HCT116 (cell line): Measurements from ENCODE around the gene EHD4.

Source experiments
- ATF3 ChIP-seq: IDR thresholded peaks from 2 replicates; pipeline ENCODE4 v1.6.1; 2012
- EZH2phosphoT487 ChIP-seq: fragments of 200-600 bp; IDR thresholded peaks from 2 replicates; pipeline ENCODE4 v1.6.1; 2018; ENCODE audit warnings: antibody characterized with exemption, borderline replicate concordance
- MAX ChIP-seq: IDR thresholded peaks from 2 replicates; pipeline ENCODE4 v1.6.1; 2012
- POLR2A ChIP-seq: IDR thresholded peaks from 2 replicates; pipeline ENCODE4 v1.7.0; 2011; ENCODE audit warnings: borderline replicate concordance; ENCODE audit not compliant: insufficient read depth, insufficient read length; ENCODE audit errors: extremely low read depth
- POLR2AphosphoS5 ChIP-seq: IDR thresholded peaks from 2 replicates; pipeline ENCODE4 v1.6.1; 2011; ENCODE audit warnings: mild to moderate bottlenecking, low read depth, low read length, moderate library complexity
- RAD21 ChIP-seq: IDR thresholded peaks from 2 replicates; pipeline ENCODE4 v1.6.1; 2012; ENCODE audit warnings: low read depth, mild to moderate bottlenecking
- SIN3A ChIP-seq: IDR thresholded peaks from 2 replicates; pipeline ENCODE4 v1.6.1; 2012; ENCODE audit warnings: low read depth
- TCF7L2 ChIP-seq: IDR thresholded peaks from 2 replicates; pipeline ENCODE4 v1.7.0; 2011; ENCODE audit warnings: borderline replicate concordance, inconsistent platforms; ENCODE audit not compliant: insufficient read depth, insufficient read length; ENCODE audit errors: extremely low read depth
- TF ChIP-seq, protein P1 (sequence below), 3 experiments: fragments of 200-600 bp in 1 of 3; sonication (generic) in 1 of 3; IDR thresholded peaks in 2 of 3; conservative IDR thresholded peaks in 1 of 3; 2 replicates each; pipeline ENCODE4 v1.5.1; 2012 to 2017; ENCODE audit warnings: low read depth in 2 of 3, low read length in 2 of 3, antibody characterized with exemption in 1 of 3, borderline replicate concordance in 1 of 3, control low read depth in 1 of 3, mild to moderate bottlenecking in 1 of 3, mixed read lengths in 1 of 3, mixed run types in 1 of 3, moderate library complexity in 1 of 3; ENCODE audit not compliant: insufficient read depth in 1 of 3

DNA sequence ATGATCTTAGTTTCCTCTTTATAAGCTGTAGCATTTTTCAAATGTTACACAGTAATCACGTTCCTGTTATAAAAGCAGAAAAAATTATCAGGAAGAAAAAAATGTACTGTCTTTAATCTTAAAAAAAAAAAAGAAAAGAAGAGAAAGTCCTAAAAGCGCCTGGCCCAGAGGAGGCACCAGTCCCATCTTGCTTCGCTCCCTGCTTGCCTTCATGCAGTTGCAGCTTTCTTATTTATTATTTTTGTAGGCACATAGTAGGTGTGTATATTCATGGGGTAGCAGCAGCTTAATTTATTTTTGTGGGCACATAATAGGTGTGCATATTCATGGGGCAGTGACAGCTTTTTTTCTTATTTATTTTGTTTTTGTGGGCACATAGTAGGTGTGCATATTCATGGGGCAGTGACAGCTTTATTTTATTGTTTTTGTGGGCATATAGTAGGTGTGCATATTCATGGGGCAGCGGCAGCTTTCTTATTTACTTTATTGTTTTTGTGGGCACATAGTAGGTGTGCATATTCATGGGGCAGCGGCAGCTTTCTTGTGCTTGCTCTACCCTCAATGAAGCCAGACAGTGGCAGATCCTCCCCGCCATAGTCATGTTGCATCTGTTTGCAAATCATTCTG lies 5.5 kb upstream of the EHD4 start:
- no peak for TF ChIP-seq POLR2A
- TF ChIP-seq, protein P1, sequence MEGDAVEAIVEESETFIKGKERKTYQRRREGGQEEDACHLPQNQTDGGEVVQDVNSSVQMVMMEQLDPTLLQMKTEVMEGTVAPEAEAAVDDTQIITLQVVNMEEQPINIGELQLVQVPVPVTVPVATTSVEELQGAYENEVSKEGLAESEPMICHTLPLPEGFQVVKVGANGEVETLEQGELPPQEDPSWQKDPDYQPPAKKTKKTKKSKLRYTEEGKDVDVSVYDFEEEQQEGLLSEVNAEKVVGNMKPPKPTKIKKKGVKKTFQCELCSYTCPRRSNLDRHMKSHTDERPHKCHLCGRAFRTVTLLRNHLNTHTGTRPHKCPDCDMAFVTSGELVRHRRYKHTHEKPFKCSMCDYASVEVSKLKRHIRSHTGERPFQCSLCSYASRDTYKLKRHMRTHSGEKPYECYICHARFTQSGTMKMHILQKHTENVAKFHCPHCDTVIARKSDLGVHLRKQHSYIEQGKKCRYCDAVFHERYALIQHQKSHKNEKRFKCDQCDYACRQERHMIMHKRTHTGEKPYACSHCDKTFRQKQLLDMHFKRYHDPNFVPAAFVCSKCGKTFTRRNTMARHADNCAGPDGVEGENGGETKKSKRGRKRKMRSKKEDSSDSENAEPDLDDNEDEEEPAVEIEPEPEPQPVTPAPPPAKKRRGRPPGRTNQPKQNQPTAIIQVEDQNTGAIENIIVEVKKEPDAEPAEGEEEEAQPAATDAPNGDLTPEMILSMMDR (IDR thresholded peaks at IDR 0.05 in 2 of 3, conservative IDR thresholded peaks at IDR 0.05 in 1 of 3; ENCODE audit: borderline replicate concordance in 1 of 3, insufficient read depth in 1 of 3, low read depth in 2 of 3, low read length in 2 of 3) = no peak
- no peak for TF ChIP-seq SIN3A
- no peak for TF ChIP-seq EZH2phosphoT487
- no peak for TF ChIP-seq MAX
- no peak for TF ChIP-seq TCF7L2
- TF ChIP-seq RAD21 = no peak
- no peak for TF ChIP-seq POLR2AphosphoS5
- no peak for TF ChIP-seq ATF3
